Astrocyte of the cerebellum (primary cell): ENCODE results near the gene NPR3.

Experiments used
- DNase-seq: peaks from one replicate; pipeline ENCODE4 v3.0.0-alpha.2; 2011; ENCODE audit warnings: low read depth
- H3K4me3 ChIP-seq: 2 replicates; pipeline ENCODE4 v1.5.1; 2011; ENCODE audit warnings: mild to moderate bottlenecking, low read depth, low read length, moderate library complexity
- CTCF ChIP-seq: IDR thresholded peaks from 2 replicates; pipeline ENCODE4 v1.5.1; 2012; ENCODE audit warnings: low read length, low read depth, moderate library complexity, mild to moderate bottlenecking; ENCODE audit errors: missing control alignments
- in situ Hi-C: cut with HindIII; loops from 2 replicates; pipeline ENCODE4 v1.10.0; 2017; ENCODE audit warnings: low sequenced_read_pairs

The NPR3 gene

GRCh38 chr5:32837211-32837610, 126.1 kb downstream of the NPR3 start:
- DNase-seq: no peak
- no peak for TF ChIP-seq CTCF
- no peak overlapping the region for H3K4me3 ChIP-seq
- in situ Hi-C loops: no loop called here

- in situ Hi-C loops: no loop called here
- no peak overlapping the region for H3K4me3 ChIP-seq
- no peak for DNase-seq
- no peak for TF ChIP-seq CTCF
These were observed 128.0 kb downstream of the NPR3 start for GRCh38 chr5:32839106-32839505.

- in situ Hi-C loops: no loop called here
- DNase-seq: no peak
- no peak overlapping the region for H3K4me3 ChIP-seq
- no peak for TF ChIP-seq CTCF
These were observed 129.5 kb downstream of the NPR3 start for GRCh38 chr5:32840606-32841005.
